HL-60 (cell line): Measurements from ENCODE around the gene ANKRD35.

Experiments used
- CTCF ChIP-seq: IDR thresholded peaks from one replicate; pipeline ENCODE4 v1.5.1; 2011; ENCODE audit warnings: low read length, control low read depth, inconsistent platforms; ENCODE audit not compliant: insufficient read depth
- GABPA ChIP-seq: IDR thresholded peaks from 2 replicates; pipeline ENCODE4 v1.6.1; 2012; ENCODE audit warnings: low read depth
- POLR2AphosphoS5 ChIP-seq: IDR thresholded peaks from 2 replicates; pipeline ENCODE4 v1.6.1; 2012; ENCODE audit warnings: low read depth
- REST ChIP-seq: IDR thresholded peaks from 2 replicates; pipeline ENCODE4 v1.6.1; 2012; ENCODE audit warnings: low read depth; ENCODE audit not compliant: insufficient replicate concordance
- SPI1 ChIP-seq: IDR thresholded peaks from 2 replicates; pipeline ENCODE4 v1.6.1; 2012; ENCODE audit warnings: low read depth, mild to moderate bottlenecking, borderline replicate concordance

GRCh38 chr1:145927916-145928643, 42.4 kb upstream of the ANKRD35 start:
- TF ChIP-seq CTCF (no peak), POLR2AphosphoS5 (no peak), GABPA (no peak), REST (no peak), SPI1 (no peak)
